TTC549 (cell line): ENCODE data around the gene GSTCD.

Source experiments
- FAIRE-seq: peaks from 2 replicates; lab custom pipeline; 2012; peaks lifted over from hg19 to GRCh38; lab: Jason Lieb, UNC

Gene GSTCD

GRCh38 chr4:105894660-105895582 is 186.3 kb downstream of the GSTCD start, which contains the start of gene NPNT:
Gene NPNT, plus strand, starts transcription at chr4:105895471. Its CDS starts 182 bp downstream, at chr4:105895653.
- FAIRE-seq, result no peak

- no peak for FAIRE-seq
These were observed 187.2 kb downstream of the GSTCD start for GRCh38 chr4:105895583-105896460.

- no peak for FAIRE-seq
These were observed 187.9 kb downstream of the GSTCD start for GRCh38 chr4:105896461-105896942.
